Heart right ventricle (tissue), 16 donors: ENCODE results near the gene DRICH1. TPM values are rescaled to one million over a fixed set of nuclear protein-coding genes. Genes with fewer than 3 reads are reported as not detected.
"Not testable (repeated sequence)": the region's sequence is repeated elsewhere in the genome, so short reads cannot be mapped to it uniquely, and the experiment has no call there.

Experiments
- ATAC-seq, 8 donors: fragments of 200-7000 bp; cut with Tn5 transposase; one replicate each; pipeline ENCODE4 v1.9.1; 2020; ENCODE audit warnings: mild to moderate bottlenecking in 8 of 8, moderate library complexity in 8 of 8, moderate number of reproducible peaks in 1 of 8
- DNase-seq, 2 donors: peaks; one replicate each; pipeline ENCODE4 v3.0.0-alpha.2; 2020
- H3K27ac ChIP-seq, 10 donors: fragments of 200-600 bp; sonication (generic) in 2 of 10; one replicate each; pipeline versions ENCODE4 v1.5.0 to v1.8.0; 2020 to 2022; ENCODE audit warnings: mild to moderate bottlenecking in 3 of 10
- H3K27me3 ChIP-seq, 7 donors: fragments of 200-600 bp; one replicate each; pipeline ENCODE4 v1.8.0; 2021 to 2022; ENCODE audit warnings: mild to moderate bottlenecking in 2 of 7
- H3K36me3 ChIP-seq, 9 donors: fragments of 200-600 bp; sonication (generic) in 1 of 9; one replicate each; pipeline versions ENCODE4 v1.5.0 to v1.8.0; 2020 to 2022; ENCODE audit warnings: mild to moderate bottlenecking in 2 of 9
- H3K4me1 ChIP-seq, 9 donors: fragments of 200-600 bp; sonication (generic) in 1 of 9; one replicate each; pipeline versions ENCODE4 v1.5.0 to v1.8.0; 2020 to 2022; ENCODE audit warnings: mild to moderate bottlenecking in 4 of 9
- H3K4me3 ChIP-seq, 10 donors: fragments of 200-600 bp; sonication (generic) in 2 of 10; one replicate each; pipeline versions ENCODE4 v1.5.0 to v1.8.0; 2020 to 2022; ENCODE audit warnings: mild to moderate bottlenecking in 7 of 10, moderate library complexity in 2 of 10
- H3K9me3 ChIP-seq, 11 donors: fragments of 200-600 bp in 10 of 11; sonication (generic) in 2 of 11; one replicate each; pipeline versions ENCODE4 v1.5.0 to v1.8.0; 2013 to 2022; ENCODE audit warnings: mild to moderate bottlenecking in 2 of 11, control low read depth in 1 of 11, moderate library complexity in 1 of 11
- CTCF ChIP-seq, 9 donors: fragments of 200-600 bp; sonication (generic) in 2 of 9; IDR thresholded peaks; one replicate each; pipeline versions ENCODE4 v1.5.0 to v1.8.0; 2021 to 2022; ENCODE audit warnings: antibody characterized with exemption in 9 of 9, mild to moderate bottlenecking in 5 of 9, moderate library complexity in 1 of 9
- WGBS, 2 donors: extraction: QIAGEN DNeasy Blood & Tissue Kit; methylation state at CpG; one replicate each; pipeline ENCODE4 v1.1.7; 2013; ENCODE audit warnings: inconsistent platforms in 1 of 2; 5-methylcytosine and 5-hydroxymethylcytosine counted together
- intact Hi-C, 10 donors: fragments of 100-400 bp; cut with DNase I; formaldehyde crosslinking; loops; one replicate each; pipeline versions ENCODE4 v1.11.1 to v1.14.2; 2022
- polyA plus RNA-seq, 2 donors: library from polyadenylated mRNA; stranded (reverse); fragments of 200-250 nt; gene quantifications; one replicate each; pipeline ENCODE4 v1.2.3, GENCODE V29; 2013
- total RNA-seq, 10 donors: library from RNA; stranded (reverse); fragmentation: NEBNext Ultra II Directional in 3 of 10; extraction: Animal tissue kit (Norgen Biotek cat#: 25700) in 3 of 10; gene quantifications; one replicate each; pipeline versions ENCODE4 v1.2.1 to v1.2.4, GENCODE V29; 2021 to 2023
- donor health status: Arrhythmogenic right ventricular cardiomyopathy.
- donor health status: ischemic (EF 13 %, LVEDD 7.1; RV severe dilation, severe dysfunction).
- donor health status: healthy with polysubstance abuse.
- donor health status: DM: no; HTN: yes; CAD: no.
- donor health status: DM: no; HTN: no; CAD: no.
- donor health status: ischemic (EF 25% LVEDD 6.9; RV normal size, moderate dysfunction).
- donor health status: ischemic (EF 25% LVEDD 5.7; RV mildly dilated, moderate dysfunction).
- donor health status: healthy.
- donor health status: DM: yes; HTN: yes; CAD: no.
- donor health status: Ischemic cardiomyopathy.
- donor health status: ischemic (EF 35%, LVEDD 5.7; RV mildly dilated, moderate dysfunction).
- donor health status: nonischemic (EF 11% LVEDD 7.7; RV severe dilation, severe dysfunction).
- donor health status: DM: yes; HTN: yes; CAD: no.
- donor health status: PGD.
- donor health status: ischemic (EF 29% LVEDD 5.4; RV normal size, mild dysfunction).
- donor health status: nonischemic (EF 23%, LVEDD 6.1; RV moderate dilation, normal function).

Gene DRICH1
- total and polyA plus RNA-seq, 12 donors: 0.03 to 0.44 TPM; not detected in 10

DNA sequence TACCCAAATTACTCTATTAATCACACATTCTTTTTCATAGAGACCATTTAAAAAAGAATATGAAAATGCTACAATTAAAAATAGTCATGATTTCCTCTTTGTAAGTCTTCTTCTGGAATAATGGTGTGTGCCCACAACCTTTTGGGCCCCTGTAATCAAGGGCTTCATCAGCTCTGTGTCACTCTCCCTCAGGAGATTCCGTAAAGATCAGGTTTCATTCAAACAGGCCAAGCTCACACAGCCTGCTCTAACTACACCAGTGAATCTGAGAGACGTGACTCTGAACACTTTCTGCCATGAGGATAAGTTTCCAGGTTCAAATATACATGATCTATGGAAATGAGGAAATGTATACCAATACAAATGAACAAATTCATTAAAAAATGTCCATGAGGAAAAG is 9.5 kb downstream of the DRICH1 start:
- ATAC-seq: no peak
- no peak overlapping the region for H3K4me3 ChIP-seq
- H3K4me1 ChIP-seq: no peaks in the 10 kb centered on the region
- no peak overlapping the region for H3K27ac ChIP-seq
- no peaks in the 10 kb centered on the region for H3K27me3 ChIP-seq
- intact Hi-C loops: loop anchor here in 2 of 10 donors (10.0 kb wide), 3 partner anchors 142 to 232 kb away; partner anchors contain the start of genes C22orf15 (in 1 of the 2), CHCHD10 (in 1 of the 2) and SLC2A11 (in 1 of the 2)
- peaks cover 0 to 5% (median 0%) of the 10 kb centered on the region in 11 donors for H3K9me3 ChIP-seq
- no peak for TF ChIP-seq CTCF (IDR thresholded peaks at IDR 0.05)
- DNase-seq: no peak
- no peaks in the 10 kb centered on the region for H3K36me3 ChIP-seq
- 45 to 74% methylated on average over 2 of the region's 2 CpGs for WGBS, 2 donors

GRCh38 chr22:23621916-23622315 is 10.2 kb downstream of the DRICH1 start:
- intact Hi-C loops: loop anchor here in 2 of 10 donors (10.0 kb wide), 3 partner anchors 143 to 233 kb away; partner anchors contain the start of genes C22orf15 (in 1 of the 2), CHCHD10 (in 1 of the 2) and SLC2A11 (in 1 of the 2)

GRCh38 chr22:23621082-23621780 is 10.9 kb downstream of the DRICH1 start:
- no peaks in the 10 kb centered on the region for H3K27me3 ChIP-seq
- peaks cover 0 to 5% (median 0%) of the 10 kb centered on the region in 11 donors for H3K9me3 ChIP-seq
- TF ChIP-seq CTCF (IDR thresholded peaks at IDR 0.05): no peak
- WGBS, 2 donors: 87 to 88% methylated on average over 9 of the region's 9 CpGs
- peaks cover 0 to 4% (median 0%) of the 10 kb centered on the region in 9 donors for H3K36me3 ChIP-seq
- no peak overlapping the region for H3K27ac ChIP-seq
- H3K4me3 ChIP-seq: no peak overlapping the region
- ATAC-seq: no peak
- intact Hi-C loops: loop anchor here in 2 of 10 donors (10.0 kb wide), 3 partner anchors 144 to 234 kb away; partner anchors contain the start of genes C22orf15 (in 1 of the 2), CHCHD10 (in 1 of the 2) and SLC2A11 (in 1 of the 2)
- H3K4me1 ChIP-seq: no peaks in the 10 kb centered on the region
- no peak for DNase-seq

More at GRCh38 chr22:23621916-23622315, 10.2 kb downstream of the DRICH1 start:
- not testable (repeated sequence) for H3K27me3 ChIP-seq, DNase-seq, H3K4me1 ChIP-seq, H3K4me3 ChIP-seq, ATAC-seq, H3K27ac ChIP-seq, H3K9me3 ChIP-seq, H3K36me3 ChIP-seq
- WGBS, 2 donors: 70 to 81% methylated on average over 2 of the region's 2 CpGs

DNA sequence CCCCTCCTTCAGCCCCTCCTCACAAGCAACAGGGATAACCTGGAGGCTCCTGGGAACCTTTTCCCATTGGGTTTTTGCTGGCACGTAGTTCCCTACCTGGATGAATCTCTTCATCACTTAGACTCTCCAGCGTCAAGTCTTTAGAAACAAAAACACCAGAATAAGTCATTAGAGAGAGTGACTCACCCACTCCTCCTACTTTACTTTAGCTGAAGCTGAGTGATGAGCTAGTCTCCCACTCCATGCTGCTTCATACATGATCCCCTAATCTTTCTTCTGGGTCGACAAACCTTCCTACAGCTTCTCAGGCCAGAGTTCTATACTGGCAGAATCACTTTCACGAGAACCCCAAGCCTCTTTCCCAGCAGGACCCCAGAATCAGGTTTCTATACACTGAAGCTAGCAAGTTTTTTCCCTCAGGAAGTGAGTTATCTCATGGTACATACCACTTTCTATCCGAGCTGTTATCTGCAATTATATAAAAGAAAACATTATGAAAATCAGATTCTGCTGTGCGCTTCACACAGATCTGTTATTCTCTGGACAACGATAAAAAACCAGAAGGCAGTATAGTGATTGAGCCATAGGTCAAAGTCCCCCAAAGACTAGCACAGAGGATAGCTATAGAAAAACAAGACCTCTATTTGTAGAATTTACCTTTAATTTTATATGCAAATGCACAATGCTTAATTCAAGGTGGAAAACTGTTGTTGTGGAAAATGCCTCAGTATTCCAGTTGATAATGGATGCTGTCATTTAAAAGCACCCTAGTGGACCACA is 18.7 kb downstream of the DRICH1 start:
- Histone ChIP-seq H3K4me1 (no peaks in the 10 kb centered on the region), H3K9me3 (no peaks in the 10 kb centered on the region), H3K4me3 (no peak overlapping the region), H3K27me3 (no peaks in the 10 kb centered on the region), H3K36me3 (peaks cover 0 to 4% (median 0%) of the 10 kb centered on the region in 9 donors), H3K27ac (no peak overlapping the region)
- DNase-seq (no peak), ATAC-seq (no peak)
- intact Hi-C loops: no loop called here
- WGBS, 2 donors: 67 to 72% methylated on average over 7 of the region's 7 CpGs
- no peak for TF ChIP-seq CTCF (IDR thresholded peaks at IDR 0.05)
